Keratinocyte (primary cell): Measurements from ENCODE around the gene OVOL1. TPM values are rescaled to one million over a fixed set of nuclear protein-coding genes. Genes with fewer than 3 reads are reported as not detected.

Experiments used
- DNase-seq: peaks from one replicate; pipeline ENCODE4 v3.0.0-alpha.2; 2011; ENCODE audit warnings: low read depth, missing footprints, low spot score
- FAIRE-seq: peaks from 2 replicates; lab custom pipeline; 2011; peaks lifted over from hg19 to GRCh38; lab: Jason Lieb, UNC
- H2AFZ ChIP-seq: 2 replicates; pipeline ENCODE4 v1.6.0; 2012; ENCODE audit warnings: low read length, control low read depth, inconsistent platforms; ENCODE audit not compliant: control insufficient read depth
- H3K27ac ChIP-seq: 2 replicates; pipeline ENCODE4 v1.5.1; 2011; ENCODE audit warnings: low read length; ENCODE audit not compliant: control insufficient read depth, insufficient read depth
- H3K27me3 ChIP-seq: 3 replicates; pipeline ENCODE4 v1.6.0; 2011; ENCODE audit warnings: low read length; ENCODE audit not compliant: control insufficient read depth, insufficient read depth; ENCODE audit errors: extremely low read depth
- H3K36me3 ChIP-seq, 2 experiments: 2 replicates in 1 of 2; 3 replicates in 1 of 2; pipeline ENCODE4 v1.5.1; 2011; ENCODE audit warnings: low read length in 2 of 2, mild to moderate bottlenecking in 1 of 2; ENCODE audit not compliant: control insufficient read depth in 2 of 2, insufficient read depth in 2 of 2; ENCODE audit errors: extremely low read depth in 1 of 2
- H3K4me1 ChIP-seq: 3 replicates; pipeline ENCODE4 v1.5.1; 2011; ENCODE audit warnings: low read length; ENCODE audit not compliant: control insufficient read depth, insufficient read depth; ENCODE audit errors: extremely low read depth
- H3K4me2 ChIP-seq: 3 replicates; pipeline ENCODE4 v1.6.0; 2011; ENCODE audit warnings: low read depth, low read length; ENCODE audit not compliant: control insufficient read depth, insufficient read depth; ENCODE audit errors: extremely low read depth
- H3K4me3 ChIP-seq, 3 experiments: fragments of 200-600 bp in 1 of 3; sonication (generic) in 1 of 3; 2 replicates in 2 of 3; 3 replicates in 1 of 3; pipeline ENCODE4 v1.5.1; 2011 to 2016; ENCODE audit warnings: low read length in 3 of 3, mild to moderate bottlenecking in 3 of 3, control low read depth in 2 of 3, inconsistent platforms in 1 of 3, low read depth in 1 of 3, mixed read lengths in 1 of 3, mixed run types in 1 of 3, moderate library complexity in 1 of 3; ENCODE audit not compliant: control insufficient read depth in 2 of 3, insufficient read depth in 2 of 3; ENCODE audit errors: extremely low read depth in 1 of 3
- H3K79me2 ChIP-seq: 2 replicates; pipeline ENCODE4 v1.6.0; 2012; ENCODE audit warnings: low read length; ENCODE audit not compliant: control insufficient read depth, insufficient read depth
- H3K9ac ChIP-seq: 3 replicates; pipeline ENCODE4 v1.6.0; 2011; ENCODE audit warnings: low read length; ENCODE audit not compliant: control insufficient read depth, insufficient read depth; ENCODE audit errors: extremely low read depth
- H3K9me1 ChIP-seq: 3 replicates; pipeline ENCODE4 v1.6.0; 2011; ENCODE audit warnings: low read length; ENCODE audit not compliant: control insufficient read depth, insufficient read depth; ENCODE audit errors: extremely low read depth
- H3K9me3 ChIP-seq: 2 replicates; pipeline ENCODE4 v1.5.1; 2012; ENCODE audit warnings: low read depth, low read length; ENCODE audit not compliant: control insufficient read depth
- H4K20me1 ChIP-seq: 3 replicates; pipeline ENCODE4 v1.6.0; 2011; ENCODE audit warnings: low read length; ENCODE audit not compliant: control insufficient read depth, insufficient read depth; ENCODE audit errors: extremely low read depth
- CTCF ChIP-seq, 3 experiments: IDR thresholded peaks in 1 of 3; conservative IDR thresholded peaks in 1 of 3; optimal IDR thresholded peaks in 1 of 3; 2 replicates in 2 of 3; 3 replicates in 1 of 3; pipeline versions ENCODE3 to v1.5.1; 2011; ENCODE audit warnings: low read length in 3 of 3, mild to moderate bottlenecking in 3 of 3, moderate library complexity in 2 of 3, control low read depth in 1 of 3, inconsistent platforms in 1 of 3; ENCODE audit not compliant: insufficient read depth in 2 of 3; ENCODE audit errors: extremely low read depth in 1 of 3
- EZH2 ChIP-seq: IDR thresholded peaks from one replicate; pipeline ENCODE4 v1.6.1; 2012; ENCODE audit warnings: inconsistent platforms, mild to moderate bottlenecking, low read length, moderate library complexity
- dilution Hi-C: fragments of 300-500 bp; cut with MboI; formaldehyde crosslinking; loops from one replicate; pipeline ENCODE4 v1.7.0; 2020; ENCODE audit warnings: low sequenced_read_pairs; ENCODE audit not compliant: extremely low pct_ligation_motif_present
- polyA plus RNA-seq, 5 experiments: library from polyadenylated mRNA; depleted of rRNA in 3 of 5; stranded (reverse) in 3 of 5; stranded (forward) in 1 of 5; unstranded in 1 of 5; fragments of >200 nt; gene quantifications; 1 replicate in 1 of 5; 2 replicates in 3 of 5; 3 replicates in 1 of 5; pipeline versions ENCODE4 v1.2.1 to v1.2.3, GENCODE V29; 2011 to 2012; ENCODE audit warnings: missing spikeins in 2 of 5, low read depth in 1 of 5, low replicate concordance in 1 of 5

Gene OVOL1
- polyA plus RNA-seq, 1 donor (not counting 4 experiments of a cell fraction or from before 2014, with no cell fraction given): 7.5 TPM

DNA sequence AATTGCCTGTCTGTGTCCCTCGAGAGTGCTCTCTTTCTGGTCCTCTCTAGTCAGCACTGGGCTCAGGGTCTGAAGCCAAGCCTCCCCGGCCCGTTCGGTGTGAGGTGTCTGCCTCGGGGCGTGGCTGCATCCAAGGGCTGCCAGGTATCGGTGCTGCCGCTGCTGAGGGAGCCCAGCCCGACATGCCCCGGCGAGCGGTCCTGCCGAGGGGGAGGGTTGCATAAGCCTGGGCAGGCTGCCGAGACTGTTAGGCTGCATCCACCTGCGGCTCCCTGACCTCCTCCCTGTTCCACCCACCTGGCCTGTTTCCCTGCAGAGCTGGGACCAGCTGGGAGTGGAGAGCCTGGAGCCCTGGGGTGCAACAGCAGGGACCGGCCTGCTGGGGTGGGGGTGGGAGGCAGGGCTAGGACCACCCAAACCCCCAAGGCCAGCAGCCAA is 6.3 kb downstream of the OVOL1 start:
- dilution Hi-C loops: no loop called here
- H3K9me3 ChIP-seq: no peaks in the 10 kb centered on the region
- peaks cover 32% of the 10 kb centered on the region for H3K4me1 ChIP-seq
- H3K27me3 ChIP-seq: peaks cover 11% of the 10 kb centered on the region
- H3K27ac ChIP-seq: peak overlapping the region; percentile 33
- no peaks in the 10 kb centered on the region for H3K79me2 ChIP-seq
- TF ChIP-seq CTCF (optimal IDR thresholded peaks at IDR 0.05 in 1 of 3, IDR thresholded peaks at IDR 0.05 in 1 of 3, conservative IDR thresholded peaks at IDR 0.05 in 1 of 3; ENCODE audit: extremely low read depth in 1 of 3, insufficient read depth in 2 of 3, low read length in 3 of 3): no peak
- TF ChIP-seq EZH2: no peak
- FAIRE-seq (peak; percentile 86), DNase-seq (peak; percentile 76)
- H3K9me1 ChIP-seq: no peaks in the 10 kb centered on the region
- peaks cover 2 to 3% of the 10 kb centered on the region in 2 experiments for H3K36me3 ChIP-seq
- peak overlapping the region in 1 of 3 experiments; percentile 23 for H3K4me3 ChIP-seq
- H4K20me1 ChIP-seq: no peaks in the 10 kb centered on the region
- no peak overlapping the region for H3K9ac ChIP-seq
- H2AFZ ChIP-seq: no peak overlapping the region
- H3K4me2 ChIP-seq: peak overlapping the region; percentile 59

DNA sequence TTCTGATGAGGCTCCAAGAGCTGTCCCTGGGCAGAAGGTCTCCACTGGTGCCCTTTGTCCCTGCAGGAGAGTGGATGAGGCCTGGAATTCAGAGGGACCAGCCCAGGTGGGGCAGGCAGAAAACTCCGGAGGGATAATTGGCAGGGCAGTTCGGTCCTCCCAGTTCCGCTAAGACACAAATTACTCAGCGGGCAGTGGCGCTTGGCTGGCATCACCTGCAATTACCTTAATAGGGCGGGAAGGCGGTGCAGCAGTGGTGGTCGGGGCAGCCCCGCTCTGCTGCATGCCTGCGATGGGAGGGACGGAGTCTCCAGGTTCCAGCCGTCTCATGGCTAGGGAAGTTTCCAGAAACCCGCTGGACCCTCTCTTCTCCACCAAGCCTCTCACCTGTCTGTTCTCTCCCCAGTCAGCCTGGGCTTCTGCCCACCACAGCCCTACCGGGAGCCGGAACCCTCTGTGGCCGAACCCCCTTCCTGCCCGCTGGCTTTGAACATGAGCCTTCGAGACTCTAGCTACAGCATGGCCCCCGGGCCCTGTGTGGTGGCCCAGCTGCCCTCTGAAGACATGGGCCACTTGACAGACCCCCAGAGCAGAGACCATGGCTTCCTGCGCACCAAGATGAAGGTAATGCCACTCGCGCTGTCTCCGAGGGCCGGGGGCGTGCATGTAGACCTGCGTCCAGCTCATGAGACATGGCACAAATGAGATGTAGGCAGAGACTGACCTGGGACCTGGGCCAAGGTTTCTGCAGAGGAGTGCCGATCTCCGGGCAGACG is 7.0 kb downstream of the OVOL1 start:
- TF ChIP-seq EZH2 (no peak), CTCF (optimal IDR thresholded peaks at IDR 0.05 in 1 of 3, IDR thresholded peaks at IDR 0.05 in 1 of 3, conservative IDR thresholded peaks at IDR 0.05 in 1 of 3; ENCODE audit: extremely low read depth in 1 of 3, insufficient read depth in 2 of 3, low read length in 3 of 3) (no peak)
- Histone ChIP-seq H2AFZ (no peak overlapping the region), H3K27ac (no peak overlapping the region), H3K9ac (no peak overlapping the region), H3K9me1 (no peaks in the 10 kb centered on the region), H3K4me1 (peaks cover 32% of the 10 kb centered on the region), H3K27me3 (peaks cover 5% of the 10 kb centered on the region), H3K4me3 (no peak overlapping the region), H3K4me2 (peak overlapping the region; percentile 0), H3K79me2 (no peaks in the 10 kb centered on the region), H3K9me3 (no peaks in the 10 kb centered on the region), H4K20me1 (no peaks in the 10 kb centered on the region), H3K36me3 (peaks cover 2 to 3% of the 10 kb centered on the region in 2 experiments)
- dilution Hi-C loops: no loop called here
- FAIRE-seq: no peak
- DNase-seq: no peak
